GM19099 (cell line): Measurements from ENCODE around the gene ANKRD6.

ENCODE experiments used
- POLR2A ChIP-seq: IDR thresholded peaks from 3 replicates; pipeline ENCODE4 v1.6.1; 2011; ENCODE audit warnings: low read depth; ENCODE audit not compliant: insufficient read length; ENCODE audit errors: extremely low read depth

Gene ANKRD6

GRCh38 chr6:89604653-89605052, 171.7 kb downstream of the ANKRD6 start:
- no peak for TF ChIP-seq POLR2A

GRCh38 chr6:89605861-89606260, 172.9 kb downstream of the ANKRD6 start:
- TF ChIP-seq POLR2A = no peak

GRCh38 chr6:89610149-89610642, 177.2 kb downstream of the ANKRD6 start:
- no peak for TF ChIP-seq POLR2A

GRCh38 chr6:89611666-89612065, 178.7 kb downstream of the ANKRD6 start:
- TF ChIP-seq POLR2A = no peak

GRCh38 chr6:89612121-89612520, 179.2 kb downstream of the ANKRD6 start:
- no peak for TF ChIP-seq POLR2A

- TF ChIP-seq POLR2A = no peak
Measured at GRCh38 chr6:89613790-89614189, 180.8 kb downstream of the ANKRD6 start.

GRCh38 chr6:89615882-89616281, 182.9 kb downstream of the ANKRD6 start:
- TF ChIP-seq POLR2A = no peak

- TF ChIP-seq POLR2A = no peak
Measured at GRCh38 chr6:89616531-89616930, 183.6 kb downstream of the ANKRD6 start.

GRCh38 chr6:89618026-89618425, 185.1 kb downstream of the ANKRD6 start:
- no peak for TF ChIP-seq POLR2A

- no peak for TF ChIP-seq POLR2A
Measured at GRCh38 chr6:89619567-89619966, 186.6 kb downstream of the ANKRD6 start.

GRCh38 chr6:89623749-89624148, 190.8 kb downstream of the ANKRD6 start:
- TF ChIP-seq POLR2A = no peak

GRCh38 chr6:89630488-89630887, 197.5 kb downstream of the ANKRD6 start:
- no peak for TF ChIP-seq POLR2A

GRCh38 chr6:89637960-89638319, 205.0 kb downstream of the ANKRD6 start:
- TF ChIP-seq POLR2A = no peak

GRCh38 chr6:89638320-89639195, 205.6 kb downstream of the ANKRD6 start, which contains the start of gene LYRM2:
Gene LYRM2, minus strand, starts transcription at chr6:89638747. Its CDS starts 31 bp downstream, at chr6:89638716.
- peak; percentile 95 for TF ChIP-seq POLR2A

GRCh38 chr6:89640804-89641203, 207.9 kb downstream of the ANKRD6 start:
- no peak for TF ChIP-seq POLR2A

GRCh38 chr6:89642956-89643355, 210.0 kb downstream of the ANKRD6 start:
- no peak for TF ChIP-seq POLR2A
